NCI-H226 (cell line): Measurements from ENCODE around the gene TCERG1L.
"Not testable (repeated sequence)": the region's sequence is repeated elsewhere in the genome, so short reads cannot be mapped to it uniquely, and the experiment has no call there.

Experiments
- DNase-seq: peaks from one replicate; pipeline ENCODE4 v3.0.0-alpha.2; 2015

The TCERG1L gene

DNA sequence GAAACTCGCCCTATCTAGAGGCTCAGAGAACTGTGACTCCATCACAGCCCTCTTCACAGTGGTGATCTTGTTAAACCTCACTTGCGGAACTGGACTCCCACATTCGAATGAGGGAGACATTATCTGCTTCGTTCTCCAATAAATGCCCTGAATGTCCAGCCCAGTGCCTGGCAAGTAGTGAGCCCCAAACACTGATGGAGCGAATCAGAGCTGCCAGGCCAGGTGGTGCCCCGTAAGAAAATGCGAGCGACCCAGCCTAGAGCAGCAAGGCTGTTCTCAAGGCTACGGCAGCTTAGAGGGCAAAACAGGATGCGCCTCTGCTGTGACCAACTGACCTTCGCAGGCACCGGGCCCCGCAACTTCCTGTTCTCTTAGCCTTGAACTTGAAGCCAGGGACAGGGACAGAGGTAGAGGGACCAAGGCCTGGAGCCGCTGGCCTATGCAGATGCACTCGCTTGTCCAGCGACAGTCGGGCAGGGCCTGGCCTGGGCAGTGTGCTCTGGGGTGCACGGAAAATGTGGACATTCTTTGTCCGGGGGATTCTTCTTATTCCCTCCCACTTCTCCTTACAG lies 217.6 kb downstream of the TCERG1L start:
- DNase-seq: no peak

DNA sequence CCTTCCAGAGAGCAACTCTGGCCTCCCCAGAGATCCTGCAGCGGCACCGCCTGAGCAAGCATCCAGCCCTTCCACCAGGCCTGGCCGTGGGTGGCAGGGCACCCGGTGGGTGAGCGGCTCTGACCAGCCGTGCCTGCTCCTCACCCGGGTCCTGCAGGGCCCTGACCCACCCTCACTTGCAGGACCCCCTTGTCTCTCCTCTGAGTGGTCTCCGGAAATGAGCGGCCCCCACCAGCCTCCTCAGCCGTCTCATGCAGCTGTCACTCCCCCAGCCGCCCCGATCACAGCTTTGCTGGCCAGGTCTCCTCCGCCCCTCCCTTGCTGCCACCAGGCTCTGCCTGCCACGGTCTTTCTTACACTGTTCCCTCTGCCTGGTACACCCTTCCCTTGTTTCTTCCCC lies 218.2 kb downstream of the TCERG1L start:
- DNase-seq: no peak

DNA sequence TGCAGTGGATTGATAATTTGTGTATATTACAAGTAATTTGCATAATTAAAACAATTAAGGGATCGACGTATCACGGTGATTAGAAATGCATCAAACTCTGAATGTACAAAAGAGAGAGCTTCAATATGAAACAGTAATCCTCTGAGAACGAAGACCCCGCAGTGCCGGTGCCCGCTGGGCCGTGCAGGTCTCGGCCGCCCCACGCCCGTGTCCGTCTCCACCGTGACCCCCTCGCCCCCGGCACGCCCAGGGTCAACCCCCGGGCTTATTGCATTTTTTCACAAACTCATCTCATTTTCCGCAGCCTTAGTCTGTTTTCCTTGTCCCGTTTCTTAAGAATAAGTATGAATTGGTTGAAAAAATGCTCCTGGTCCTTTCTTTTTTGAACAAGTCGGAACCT lies 218.6 kb downstream of the TCERG1L start:
- DNase-seq: no peak

DNA sequence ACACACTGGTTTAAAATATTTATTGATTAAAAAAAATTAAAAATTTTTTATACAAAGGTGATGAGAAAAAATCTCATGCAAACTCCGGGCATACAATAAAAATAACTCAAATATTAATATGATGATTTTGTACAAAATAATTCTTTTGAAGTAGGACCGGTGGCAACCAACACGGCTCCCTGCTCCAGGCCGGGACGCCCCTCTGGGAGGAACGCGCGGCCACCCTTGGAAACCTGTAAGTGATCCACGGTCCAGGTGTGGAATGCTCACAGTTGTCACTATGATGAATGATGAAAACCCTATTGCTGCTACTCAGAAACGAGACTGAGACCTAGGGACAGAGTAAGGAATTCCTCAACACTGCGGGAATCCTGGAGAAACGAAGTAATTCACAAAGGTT lies 219.1 kb downstream of the TCERG1L start:
- no peak for DNase-seq

DNA sequence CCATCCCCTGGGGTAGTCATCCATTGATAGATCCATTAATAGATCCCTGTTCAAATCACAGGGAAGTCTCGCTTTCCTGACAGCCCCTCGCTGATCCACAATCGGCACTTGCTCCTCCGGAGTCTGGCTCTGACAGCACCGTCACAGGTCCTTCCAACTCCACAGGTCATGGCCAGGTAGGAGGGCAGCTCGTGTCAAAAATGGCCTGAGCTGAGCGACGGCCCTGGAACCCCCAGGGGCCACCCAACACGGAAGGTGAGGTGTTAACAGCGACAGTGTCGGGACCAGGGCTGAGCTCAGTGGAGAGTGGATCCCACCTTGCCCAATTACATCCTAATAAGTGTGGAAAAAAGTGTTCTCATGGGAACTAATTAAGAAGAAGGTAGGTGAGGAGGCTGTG lies 219.8 kb downstream of the TCERG1L start:
- no peak for DNase-seq

DNA sequence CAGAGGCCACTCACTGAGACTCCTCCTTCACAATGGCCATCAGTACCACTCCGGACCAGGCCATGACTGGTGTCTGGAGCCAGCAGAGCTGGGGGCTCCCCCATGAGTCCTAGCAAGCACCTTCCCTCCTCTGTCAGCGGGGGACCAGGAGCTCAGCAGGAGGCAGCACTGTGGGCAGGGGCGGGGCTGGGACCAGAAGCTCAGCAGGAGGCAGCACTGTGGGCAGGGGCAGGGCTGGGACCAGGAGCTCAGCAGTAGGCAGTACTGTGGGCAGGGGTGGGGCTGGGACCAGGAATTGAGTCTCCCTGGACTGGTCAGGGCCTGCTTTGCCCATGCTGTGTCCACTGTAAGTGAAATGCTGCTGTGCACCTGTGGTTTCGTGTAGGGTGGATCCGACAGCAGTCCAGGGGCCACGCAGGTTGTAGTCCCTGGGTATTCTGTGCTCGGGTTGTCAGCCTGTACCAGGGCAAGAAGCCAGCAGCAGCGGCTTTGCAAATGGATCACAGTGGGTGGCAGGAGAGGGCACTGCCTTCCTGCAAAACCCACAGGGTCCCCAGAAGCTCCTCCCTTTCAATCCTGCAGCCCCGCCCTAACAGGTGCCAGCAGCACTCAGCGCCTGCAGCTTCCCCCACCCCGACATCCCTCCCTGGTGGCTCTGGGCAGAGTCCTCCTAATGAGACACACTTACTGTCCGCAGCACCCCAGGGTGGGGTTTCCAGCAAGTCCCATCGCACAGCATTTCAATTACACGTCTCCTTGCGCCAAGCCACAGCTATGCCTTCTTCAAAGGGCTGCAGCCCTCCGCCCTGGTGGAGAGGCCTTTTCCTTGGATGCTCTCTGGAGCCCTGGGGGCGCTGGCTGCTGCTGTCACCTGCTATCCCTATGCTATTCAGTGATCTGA lies 220.5 kb downstream of the TCERG1L start:
- no peak for DNase-seq

DNA sequence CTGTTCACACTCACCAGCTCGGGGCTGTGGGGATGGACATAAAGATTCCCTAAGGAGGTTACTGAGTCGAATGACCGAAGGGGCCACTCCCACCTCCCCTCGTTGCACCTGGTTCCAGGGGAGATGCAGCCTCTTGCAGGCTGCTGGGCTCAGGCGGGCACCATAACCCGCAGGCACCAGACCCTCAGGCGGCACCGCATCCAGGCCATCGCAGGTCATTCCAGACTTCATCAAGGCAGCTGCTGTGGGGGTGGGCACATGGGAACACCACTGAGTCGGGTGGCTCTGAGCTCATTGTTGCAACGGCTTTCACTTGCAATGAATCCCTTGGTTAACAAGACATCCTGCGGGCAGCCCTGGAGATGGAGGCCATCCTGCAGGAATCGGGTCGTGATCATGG lies 221.7 kb downstream of the TCERG1L start:
- no peak for DNase-seq

DNA sequence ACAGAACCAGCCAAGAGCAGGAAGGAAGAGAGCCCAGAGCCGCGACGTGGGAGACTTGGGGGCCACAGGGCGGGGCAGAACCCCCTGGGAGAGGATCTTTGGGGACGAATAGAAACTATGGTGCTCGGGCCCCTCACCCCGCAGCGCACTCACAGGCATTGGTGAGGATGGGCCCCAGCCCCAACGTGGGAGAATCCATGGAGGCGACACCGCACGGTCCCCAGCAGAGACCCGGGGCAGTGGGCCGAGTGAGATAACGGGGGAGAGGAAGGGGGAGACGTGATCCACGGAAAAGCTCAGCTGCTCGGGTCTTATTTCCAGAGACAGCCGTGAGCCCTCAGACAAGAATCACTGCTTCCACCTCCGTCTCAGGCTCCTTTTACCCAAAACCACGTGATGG lies 222.4 kb downstream of the TCERG1L start:
- DNase-seq: no peak

DNA sequence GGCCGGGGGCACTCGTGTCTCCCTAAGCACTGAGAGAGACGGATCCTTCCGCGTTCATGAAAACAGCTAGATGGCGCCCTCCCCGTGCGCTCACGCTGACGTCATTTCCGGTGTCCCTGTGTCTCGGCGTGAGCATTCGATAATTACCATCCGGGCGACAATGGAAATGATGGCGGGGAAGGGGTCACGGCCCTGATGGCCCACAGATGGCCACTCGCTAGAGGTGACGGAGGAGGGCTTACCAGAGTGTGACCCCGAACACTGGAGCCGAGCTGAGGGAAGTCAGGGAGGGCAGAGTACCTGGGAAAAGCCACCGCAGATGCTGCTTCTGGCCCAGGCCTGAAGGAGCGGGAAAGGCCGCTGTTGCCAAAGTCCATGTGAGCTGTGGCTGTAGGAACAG lies 222.9 kb downstream of the TCERG1L start:
- DNase-seq: no peak

DNA sequence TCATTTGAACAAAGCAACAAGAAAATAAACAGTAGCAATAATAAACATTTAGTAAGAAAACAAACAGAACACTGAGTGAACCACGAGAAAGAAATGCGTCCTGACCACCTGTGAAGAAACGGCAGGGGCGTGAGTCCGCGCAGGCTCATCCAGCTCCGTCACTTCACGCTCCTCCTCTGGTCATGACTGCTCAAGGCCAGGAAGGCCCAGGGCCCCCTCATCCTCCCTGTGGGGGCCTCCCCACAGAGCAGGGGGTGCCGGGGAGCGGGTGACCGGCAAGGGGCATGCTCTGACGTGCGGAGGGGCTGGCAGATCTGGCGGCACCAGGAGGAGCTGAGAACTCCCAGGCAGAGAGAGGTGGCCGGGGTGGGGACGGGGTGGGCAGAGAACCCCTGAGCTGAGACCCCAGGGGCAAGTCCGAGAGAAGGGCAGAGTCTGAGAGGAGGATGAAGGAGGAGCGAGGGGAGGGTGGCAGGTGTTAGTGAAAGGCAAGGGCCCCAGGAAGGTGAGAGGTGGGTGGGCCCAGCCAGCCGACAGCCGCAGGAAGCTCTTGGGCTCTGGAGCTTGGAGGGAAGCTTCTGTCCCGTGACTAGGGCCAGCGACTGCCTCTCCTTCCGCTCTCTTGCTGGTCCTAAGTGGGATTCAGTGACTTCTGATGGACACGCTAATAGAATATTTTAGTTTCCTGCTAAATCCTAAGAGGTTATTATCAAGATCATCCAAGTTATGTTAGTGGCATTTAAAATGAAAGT lies 223.9 kb downstream of the TCERG1L start:
- no peak for DNase-seq

DNA sequence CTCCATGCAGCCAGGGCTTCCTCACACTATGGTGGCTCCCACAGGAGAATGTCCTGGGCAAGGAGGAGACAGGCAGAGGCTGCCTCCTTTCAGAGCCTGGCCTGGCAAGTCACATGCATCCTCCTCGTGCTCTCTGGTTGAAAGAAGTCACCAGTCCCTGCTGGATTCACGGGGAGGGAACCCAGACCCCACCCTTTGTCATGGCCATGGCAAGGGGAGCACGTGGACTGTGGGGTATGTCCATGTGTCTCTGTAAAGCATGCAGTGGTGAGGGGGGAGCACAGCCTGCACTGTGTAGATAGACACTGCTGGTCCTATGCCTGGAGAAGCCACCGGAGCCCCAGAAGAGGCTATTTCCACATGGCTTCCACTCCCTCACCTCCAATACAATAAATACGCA lies 225.0 kb downstream of the TCERG1L start:
- DNase-seq: no peak

DNA sequence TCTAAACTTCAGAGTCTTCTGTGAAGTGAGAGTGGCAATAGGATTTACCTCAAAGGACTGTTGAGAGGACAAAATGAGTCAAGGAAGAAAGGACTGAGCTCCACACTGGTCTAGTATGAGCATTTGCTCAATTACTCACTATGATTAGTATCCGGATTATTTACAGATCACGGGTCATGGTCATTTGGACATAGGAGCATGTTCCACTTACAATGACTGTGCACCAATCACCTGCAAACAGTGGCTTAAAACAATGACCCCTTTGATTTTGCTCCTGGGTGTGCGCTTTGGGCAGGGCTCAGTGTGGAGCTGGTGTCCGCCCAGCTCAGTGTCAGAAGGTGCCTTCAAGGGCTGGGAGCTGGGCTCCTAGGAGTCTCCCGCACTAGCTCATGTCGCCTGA lies 225.4 kb downstream of the TCERG1L start:
- no peak for DNase-seq

DNA sequence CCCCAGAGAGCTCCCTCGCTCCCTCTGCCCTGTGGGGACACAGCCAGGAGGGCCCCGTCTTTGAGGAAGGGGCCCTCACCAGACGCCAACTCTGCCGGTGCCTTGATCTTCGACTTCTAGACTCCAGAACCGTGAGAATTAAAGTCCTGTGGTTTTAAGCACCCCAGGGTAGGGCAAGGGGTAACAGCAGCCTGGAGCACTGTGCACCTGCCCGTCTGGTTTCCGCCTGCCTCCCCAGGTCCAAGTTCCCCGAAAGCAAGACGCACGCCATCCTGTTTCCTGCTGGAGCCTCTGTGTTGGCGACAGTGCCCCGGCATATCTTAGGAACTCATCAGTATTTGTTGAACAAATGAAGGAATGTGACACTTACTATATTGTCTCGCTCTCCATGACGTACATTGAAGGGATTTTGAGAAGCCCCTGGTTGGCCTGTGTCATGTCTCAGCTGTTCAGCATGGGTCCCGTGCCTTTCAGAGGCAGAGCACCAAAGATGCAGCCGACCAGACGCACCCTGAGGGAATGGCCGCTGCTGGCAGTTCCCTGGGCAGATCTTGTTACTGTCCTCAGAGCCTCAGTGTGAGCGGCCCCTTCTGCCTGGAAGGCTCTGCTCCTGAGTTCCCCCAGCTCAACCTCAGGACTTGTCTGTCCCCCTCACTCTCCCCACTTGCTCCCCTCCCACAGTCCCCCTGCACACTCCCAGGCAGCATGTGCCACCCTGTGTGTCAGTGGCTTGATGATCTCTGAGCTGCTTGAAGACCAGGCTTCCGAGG lies 226.2 kb downstream of the TCERG1L start:
- no peak for DNase-seq

DNA sequence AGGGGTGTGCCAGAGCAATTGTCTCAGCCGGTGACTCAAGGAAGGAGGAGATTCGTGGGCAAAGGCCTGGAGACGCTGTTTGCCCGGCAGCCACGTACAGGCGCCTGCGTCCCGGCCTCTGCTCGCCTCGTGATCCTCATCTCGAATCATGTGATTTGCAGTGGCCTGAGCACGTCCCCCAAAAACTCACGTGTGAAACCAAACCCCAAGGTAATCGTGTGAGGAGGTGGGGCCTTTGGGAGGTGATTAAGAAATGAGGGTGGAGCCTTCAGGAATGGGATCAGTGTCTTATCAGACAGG lies 226.8 kb downstream of the TCERG1L start:
- no peak for DNase-seq

DNA sequence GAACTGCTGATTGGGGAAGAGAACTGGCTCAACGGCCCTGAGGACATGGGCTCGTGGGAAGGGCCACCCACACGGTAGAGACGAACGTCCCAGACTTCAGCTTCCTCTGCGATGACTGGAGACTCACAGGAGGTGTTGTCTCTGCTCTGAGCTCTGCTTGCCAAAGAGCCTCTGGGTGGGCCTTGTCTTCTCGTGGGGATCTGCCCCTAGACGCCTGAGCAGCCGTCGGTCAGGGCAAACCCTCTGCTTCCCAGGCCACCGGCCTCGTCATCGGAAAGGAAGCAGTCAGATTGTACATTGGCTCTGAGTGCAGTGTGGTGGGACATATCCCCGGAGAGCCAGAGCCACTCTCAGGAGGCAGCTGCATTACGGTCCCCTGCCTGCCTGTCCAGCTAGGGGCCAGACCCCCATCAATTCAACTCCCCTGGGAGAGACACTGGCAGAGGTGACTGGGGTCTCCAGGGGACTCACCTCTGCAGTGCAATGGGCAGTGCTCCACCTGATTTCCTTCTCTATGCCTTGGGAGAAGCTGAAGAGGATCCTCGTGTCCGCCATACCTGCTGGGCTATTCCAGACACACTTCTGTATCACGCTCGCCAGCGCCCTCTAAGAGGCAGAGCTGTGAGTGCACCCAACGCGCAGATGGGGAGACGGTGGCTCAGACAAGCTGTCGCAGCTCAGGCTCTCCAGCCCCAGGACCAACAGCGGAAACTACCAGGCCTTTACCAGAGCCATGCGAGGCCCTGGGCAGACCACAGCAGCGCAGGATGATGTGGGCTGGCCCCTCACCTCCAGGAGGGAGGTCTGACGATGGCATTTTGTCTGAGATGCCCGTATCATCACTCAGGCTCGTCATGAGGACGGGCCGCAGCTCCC lies 227.4 kb downstream of the TCERG1L start:
- no peak for DNase-seq

DNA sequence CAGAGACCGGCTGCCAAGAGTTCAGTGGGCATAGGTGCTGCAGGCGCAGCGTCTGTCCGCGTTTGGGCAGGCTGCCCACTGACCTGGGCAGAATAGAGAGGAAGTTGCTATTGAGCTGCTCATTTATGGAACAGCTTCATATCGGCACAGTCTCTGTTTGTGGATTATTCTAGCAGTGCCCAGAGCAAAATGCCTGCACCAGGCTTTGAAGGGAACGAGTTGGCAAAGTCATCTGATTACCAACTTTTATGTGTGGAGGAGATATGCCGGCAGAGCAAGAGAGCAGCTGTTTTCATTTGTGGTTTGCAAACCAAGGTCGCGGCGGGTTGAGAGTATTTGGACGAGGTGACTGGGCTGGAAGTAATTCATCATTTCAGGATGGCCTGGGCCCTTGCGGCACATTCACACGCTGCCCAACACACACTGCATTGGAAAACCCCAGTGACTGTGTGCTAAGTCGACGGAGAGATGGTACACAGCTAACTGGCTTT lies 228.5 kb downstream of the TCERG1L start:
- DNase-seq: no peak

DNA sequence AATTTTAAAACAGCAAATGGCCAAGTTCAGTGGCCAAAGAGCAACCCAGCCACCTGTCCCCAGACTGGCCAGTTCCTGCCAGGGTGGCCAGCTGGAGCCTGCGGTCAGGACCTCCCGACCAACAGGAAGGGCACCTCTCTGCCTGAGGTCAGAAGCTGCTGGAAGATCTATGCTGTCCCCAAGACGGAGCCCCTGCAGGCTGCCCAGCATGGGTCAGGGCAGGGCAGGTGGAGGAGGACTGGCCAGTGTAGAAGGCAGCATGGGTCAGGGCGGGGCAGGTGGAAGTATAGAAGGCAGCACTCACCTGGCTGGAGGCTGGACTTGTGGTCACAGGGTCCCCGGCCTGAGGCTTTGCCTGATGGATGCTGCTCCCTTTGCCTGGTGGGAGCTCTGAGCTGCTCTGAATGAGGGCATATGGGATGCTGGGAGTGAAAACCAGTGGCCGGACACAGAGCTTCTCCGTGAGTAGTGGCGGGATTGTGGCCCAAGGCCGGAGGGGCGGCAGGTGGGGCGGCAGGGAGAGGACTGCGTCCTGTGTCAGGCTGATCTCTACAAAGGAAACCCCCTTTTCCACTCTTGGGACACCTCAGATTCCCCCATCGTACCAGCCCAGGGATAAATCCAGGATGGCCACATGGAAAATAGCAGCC lies 229.2 kb downstream of the TCERG1L start:
- no peak for DNase-seq

DNA sequence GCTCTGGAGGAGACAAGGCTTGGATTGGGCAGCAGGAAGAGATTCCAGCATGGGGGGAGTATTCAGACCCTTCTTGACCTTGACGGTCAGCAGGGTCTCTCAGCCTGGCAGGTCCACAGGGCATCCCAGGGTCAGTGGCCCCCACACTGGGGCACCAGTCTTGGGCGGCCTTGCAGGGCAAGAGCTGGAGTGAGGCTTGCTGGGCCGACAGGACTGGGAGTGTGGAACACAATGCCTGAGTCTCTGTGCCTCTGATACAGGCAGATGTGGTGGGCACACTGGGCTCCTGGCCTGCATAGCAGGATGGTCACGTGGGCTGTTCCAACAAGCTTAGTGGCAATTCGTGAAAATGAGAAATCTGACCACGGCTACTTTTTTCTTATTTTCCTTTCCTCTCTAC lies 229.7 kb downstream of the TCERG1L start:
- DNase-seq: no peak

DNA sequence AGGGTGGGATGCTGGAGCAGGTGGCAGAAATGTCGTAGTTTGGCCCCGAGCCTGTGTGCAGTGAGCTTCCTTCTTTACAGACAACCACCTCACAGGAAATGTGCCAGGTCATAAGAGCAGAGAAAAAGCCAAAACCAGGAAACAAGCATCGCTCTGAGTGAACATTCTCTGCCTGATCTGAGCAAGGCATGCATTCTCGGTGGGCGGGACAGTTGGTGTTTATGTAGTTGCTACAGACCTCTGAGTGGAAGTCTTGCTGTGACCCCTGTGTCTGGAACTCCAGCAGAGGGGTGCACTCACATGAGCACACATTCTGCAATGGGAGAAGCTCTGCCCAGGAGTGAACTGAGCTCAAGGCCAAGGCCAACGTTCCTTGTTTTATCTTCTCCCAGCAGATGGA lies 230.1 kb downstream of the TCERG1L start:
- DNase-seq: no peak

DNA sequence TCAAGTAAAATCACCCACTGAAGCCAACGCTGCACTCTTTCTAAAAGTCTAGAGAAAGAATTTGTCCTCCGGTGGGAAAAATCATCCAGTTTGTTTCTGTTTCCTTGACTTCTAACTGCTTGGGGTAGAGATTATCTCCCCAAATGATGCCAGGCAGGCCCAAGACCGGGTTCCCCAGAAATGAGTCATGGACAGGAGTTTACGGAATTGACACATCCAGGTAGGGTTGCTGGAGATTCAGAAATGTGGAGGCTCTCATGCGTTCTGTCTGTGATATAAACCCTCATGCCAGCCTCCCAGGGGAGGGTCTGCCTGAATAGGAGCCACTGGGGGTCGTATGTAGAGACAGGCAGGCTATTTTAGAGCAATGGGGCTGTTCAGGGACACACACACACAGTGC lies 230.9 kb downstream of the TCERG1L start:
- DNase-seq: no peak

DNA sequence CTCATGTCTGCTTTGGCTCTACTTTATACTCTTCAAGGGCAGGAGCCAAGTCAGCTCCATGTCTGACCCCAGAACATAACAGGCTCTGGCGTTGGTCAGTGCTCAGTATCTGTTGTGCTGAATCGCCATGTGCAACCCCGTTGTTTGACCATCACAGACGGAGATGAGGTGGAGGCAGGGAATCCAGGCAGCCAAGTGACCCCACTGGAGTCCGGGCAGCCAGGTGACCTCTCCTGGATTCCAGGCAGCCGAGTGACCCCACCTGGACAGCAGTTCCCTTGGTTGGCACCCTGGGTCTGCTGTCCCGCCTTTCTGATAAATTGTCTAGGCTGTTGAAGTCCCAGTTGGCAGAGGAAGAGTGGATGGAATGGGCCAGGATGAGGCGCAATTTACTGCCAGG lies 232.2 kb downstream of the TCERG1L start:
- DNase-seq: no peak

DNA sequence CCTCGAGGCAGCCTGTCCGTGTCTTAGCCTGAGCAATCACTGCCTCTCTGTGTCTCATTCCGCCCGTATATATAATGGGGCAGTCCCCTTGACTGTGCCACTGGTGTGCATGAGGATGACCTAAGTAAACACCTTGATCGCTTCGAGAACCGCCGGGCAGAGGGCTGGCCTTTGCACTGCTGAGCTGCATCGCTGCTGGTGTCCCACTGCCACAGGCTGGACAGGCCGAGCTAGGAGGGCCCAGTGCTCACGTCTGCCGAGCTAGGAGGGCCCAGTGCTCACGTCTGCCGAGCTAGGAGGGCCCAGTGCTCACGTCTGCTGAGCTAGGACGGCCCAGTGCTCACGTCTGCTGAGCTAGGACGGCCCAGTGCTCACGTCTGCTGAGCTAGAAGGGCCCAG lies 232.6 kb downstream of the TCERG1L start:
- not testable (repeated sequence) for DNase-seq
